ENCODE results near the gene MXRA5. TPM values are rescaled to one million over a fixed set of nuclear protein-coding genes. Genes with fewer than 3 reads are reported as not detected.

Gene MXRA5
- total and polyA plus RNA-seq, 2 donors (not counting 3 experiments of a cell fraction or from before 2014, with no cell fraction given), result not detected

GRCh38 chrX:3340016-3340415 lies 6.4 kb downstream of the MXRA5 start:
- Histone ChIP-seq H3K4me1 (ENCODE audit: control insufficient read depth, extremely low read depth, insufficient read depth, low read length) (no peaks in the 10 kb centered on the region), H3K9me1 (replicated peaks; ENCODE audit: control insufficient read depth, extremely low read depth, insufficient read depth, low read length) (no peaks in the 10 kb centered on the region), H3K9me3 (replicated peaks; ENCODE audit: control insufficient read depth, insufficient read depth, low read length) (no peaks in the 10 kb centered on the region), H3K27ac (ENCODE audit: insufficient read depth, low read depth, low read length) (no peak overlapping the region), H3K27me3 (ENCODE audit: control insufficient read depth in 2 of 2, insufficient read depth in 2 of 2, low read length in 2 of 2) (no peaks in the 10 kb centered on the region), H3K79me2 (ENCODE audit: control insufficient read depth, insufficient read depth, low read length) (no peaks in the 10 kb centered on the region), H2AFZ (ENCODE audit: low read depth, low read length) (no peak overlapping the region), H3K4me2 (ENCODE audit: insufficient read depth, low read length) (no peak overlapping the region), H3K9ac (replicated peaks; ENCODE audit: extremely low read depth, insufficient read depth, low read length) (no peak overlapping the region), H4K20me1 (replicated peaks; ENCODE audit: control insufficient read depth, extremely low read depth, insufficient read depth, low read length) (no peaks in the 10 kb centered on the region), H3K36me3 (ENCODE audit: control insufficient read depth in 2 of 2, extremely low read depth in 1 of 2, insufficient read depth in 2 of 2, low read length in 2 of 2) (no peaks in the 10 kb centered on the region), H3K4me3 (replicated peaks in 1 of 3; ENCODE audit: insufficient read depth in 1 of 3, low read depth in 1 of 3, low read length in 3 of 3) (no peak overlapping the region)
- no peak for TF ChIP-seq MYC (IDR thresholded peaks at IDR 0.05; ENCODE audit: low read depth, low read length)
- TF ChIP-seq POLR2A (IDR thresholded peaks at IDR 0.05; ENCODE audit: low read depth, low read length), result no peak
- no peak for TF ChIP-seq FOS (IDR thresholded peaks at IDR 0.05; ENCODE audit: borderline replicate concordance, insufficient read depth, low read length)
- TF ChIP-seq EZH2 (IDR thresholded peaks at IDR 0.05; ENCODE audit: borderline replicate concordance, low read depth, low read length, severe bottlenecking), result no peak
- TF ChIP-seq POLR2AphosphoS5 (IDR thresholded peaks at IDR 0.05; ENCODE audit: insufficient read depth, low read depth, low read length), result no peak
- TF ChIP-seq, protein P1, sequence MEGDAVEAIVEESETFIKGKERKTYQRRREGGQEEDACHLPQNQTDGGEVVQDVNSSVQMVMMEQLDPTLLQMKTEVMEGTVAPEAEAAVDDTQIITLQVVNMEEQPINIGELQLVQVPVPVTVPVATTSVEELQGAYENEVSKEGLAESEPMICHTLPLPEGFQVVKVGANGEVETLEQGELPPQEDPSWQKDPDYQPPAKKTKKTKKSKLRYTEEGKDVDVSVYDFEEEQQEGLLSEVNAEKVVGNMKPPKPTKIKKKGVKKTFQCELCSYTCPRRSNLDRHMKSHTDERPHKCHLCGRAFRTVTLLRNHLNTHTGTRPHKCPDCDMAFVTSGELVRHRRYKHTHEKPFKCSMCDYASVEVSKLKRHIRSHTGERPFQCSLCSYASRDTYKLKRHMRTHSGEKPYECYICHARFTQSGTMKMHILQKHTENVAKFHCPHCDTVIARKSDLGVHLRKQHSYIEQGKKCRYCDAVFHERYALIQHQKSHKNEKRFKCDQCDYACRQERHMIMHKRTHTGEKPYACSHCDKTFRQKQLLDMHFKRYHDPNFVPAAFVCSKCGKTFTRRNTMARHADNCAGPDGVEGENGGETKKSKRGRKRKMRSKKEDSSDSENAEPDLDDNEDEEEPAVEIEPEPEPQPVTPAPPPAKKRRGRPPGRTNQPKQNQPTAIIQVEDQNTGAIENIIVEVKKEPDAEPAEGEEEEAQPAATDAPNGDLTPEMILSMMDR (IDR thresholded peaks at IDR 0.05; ENCODE audit: extremely low read depth in 1 of 2, insufficient read depth in 1 of 2, low read depth in 1 of 2, low read length in 2 of 2), result no peak
- FAIRE-seq (no peak), DNase-seq (ENCODE audit: low read depth, low spot score) (no peak)
- dilution Hi-C loops (cut with MboI; ENCODE audit: extremely low pct_ligation_motif_present, low sequenced_read_pairs), result no loop called here
- no TSS peak for BruUV-seq (replicated peaks)
- ChIA-PET CTCF (no interaction called here), POLR2A (no interaction called here)
- intact Hi-C loops (cut with micrococcal nuclease), result no loop called here

- no peak overlapping the region for H2AFZ ChIP-seq (ENCODE audit: low read depth, low read length)
- no peaks in the 10 kb centered on the region for H3K27me3 ChIP-seq (ENCODE audit: control insufficient read depth in 2 of 2, insufficient read depth in 2 of 2, low read length in 2 of 2)
- CTCF ChIA-PET, result no interaction called here
- H3K9me3 ChIP-seq (replicated peaks; ENCODE audit: control insufficient read depth, insufficient read depth, low read length), result no peaks in the 10 kb centered on the region
- no peaks in the 10 kb centered on the region for H4K20me1 ChIP-seq (replicated peaks; ENCODE audit: control insufficient read depth, extremely low read depth, insufficient read depth, low read length)
- no peak overlapping the region for H3K9ac ChIP-seq (replicated peaks; ENCODE audit: extremely low read depth, insufficient read depth, low read length)
- dilution Hi-C loops (cut with MboI; ENCODE audit: extremely low pct_ligation_motif_present, low sequenced_read_pairs) (no loop called here), intact Hi-C loops (cut with micrococcal nuclease) (no loop called here)
- BruUV-seq (replicated peaks), result no TSS peak
- POLR2A ChIA-PET, result no interaction called here
- no peak overlapping the region for H3K27ac ChIP-seq (ENCODE audit: insufficient read depth, low read depth, low read length)
- DNase-seq (ENCODE audit: low read depth, low spot score) (no peak), FAIRE-seq (no peak)
- no peak overlapping the region for H3K4me3 ChIP-seq (replicated peaks in 1 of 3; ENCODE audit: insufficient read depth in 1 of 3, low read depth in 1 of 3, low read length in 3 of 3)
- H3K9me1 ChIP-seq (replicated peaks; ENCODE audit: control insufficient read depth, extremely low read depth, insufficient read depth, low read length), result no peaks in the 10 kb centered on the region
- H3K4me1 ChIP-seq (ENCODE audit: control insufficient read depth, extremely low read depth, insufficient read depth, low read length), result no peaks in the 10 kb centered on the region
- TF ChIP-seq, protein P2, sequence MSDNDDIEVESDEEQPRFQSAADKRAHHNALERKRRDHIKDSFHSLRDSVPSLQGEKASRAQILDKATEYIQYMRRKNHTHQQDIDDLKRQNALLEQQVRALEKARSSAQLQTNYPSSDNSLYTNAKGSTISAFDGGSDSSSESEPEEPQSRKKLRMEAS (IDR thresholded peaks at IDR 0.05; ENCODE audit: insufficient read depth, insufficient read length), result no peak
- TF ChIP-seq, protein P1 (IDR thresholded peaks at IDR 0.05; ENCODE audit: extremely low read depth in 1 of 2, insufficient read depth in 1 of 2, low read depth in 1 of 2, low read length in 2 of 2), result no peak
- TF ChIP-seq JUN (IDR thresholded peaks at IDR 0.05; ENCODE audit: borderline replicate concordance, insufficient read depth, insufficient read length, low read depth) (no peak), MYC (IDR thresholded peaks at IDR 0.05; ENCODE audit: low read depth, low read length) (no peak), EZH2 (IDR thresholded peaks at IDR 0.05; ENCODE audit: borderline replicate concordance, low read depth, low read length, severe bottlenecking) (no peak), POLR2A (IDR thresholded peaks at IDR 0.05; ENCODE audit: low read depth, low read length) (no peak), FOS (IDR thresholded peaks at IDR 0.05; ENCODE audit: borderline replicate concordance, insufficient read depth, low read length) (no peak), GATA2 (IDR thresholded peaks at IDR 0.05; ENCODE audit: insufficient read depth, insufficient read length, low read depth, low read length) (no peak), POLR2AphosphoS5 (IDR thresholded peaks at IDR 0.05; ENCODE audit: insufficient read depth, low read depth, low read length) (no peak)
- H3K79me2 ChIP-seq (ENCODE audit: control insufficient read depth, insufficient read depth, low read length), result no peaks in the 10 kb centered on the region
- no peaks in the 10 kb centered on the region for H3K36me3 ChIP-seq (ENCODE audit: control insufficient read depth in 2 of 2, extremely low read depth in 1 of 2, insufficient read depth in 2 of 2, low read length in 2 of 2)
- no peak overlapping the region for H3K4me2 ChIP-seq (ENCODE audit: insufficient read depth, low read length)
Measured at GRCh38 chrX:3326681-3327080, 19.8 kb downstream of the MXRA5 start.
